Measurements from ENCODE around the gene ARNT2.

GRCh38 chr15:80601256-80601655 lies 197.1 kb downstream of the ARNT2 start:
- no peak for TF ChIP-seq CTCF (IDR thresholded peaks at IDR 0.05)
- no peak for TF ChIP-seq POLR2A (IDR thresholded peaks at IDR 0.05)
